Neural cell (in vitro differentiated cells): Measurements from ENCODE around the gene MYOM1. TPM values are rescaled to one million over a fixed set of nuclear protein-coding genes. Genes with fewer than 3 reads are reported as not detected.

ENCODE experiments used
- H2AFZ ChIP-seq: fragments of 200-600, 300-800 bp; sonication (generic), shearing (Covaris generic); 2 replicates; pipeline ENCODE4 v1.6.0; 2014; ENCODE audit warnings: low read depth, mild to moderate bottlenecking, antibody characterized with exemption, low read length, moderate library complexity
- H3F3A ChIP-seq: fragments of 200-600 bp; shearing (Covaris generic); 2 replicates; pipeline ENCODE4 v1.6.1; 2016; ENCODE audit warnings: mild to moderate bottlenecking, moderate library complexity, mixed read lengths, antibody characterized with exemption, low read length; ENCODE audit not compliant: insufficient read depth, poor library complexity, severe bottlenecking
- H3K27ac ChIP-seq: fragments of 200-600, 300-800 bp; sonication (generic), shearing (Covaris generic); 2 replicates; pipeline ENCODE4 v1.5.1; 2014; ENCODE audit warnings: mild to moderate bottlenecking, low read length, moderate library complexity
- H3K27me3 ChIP-seq: fragments of 300-800, 200-600 bp; sonication (generic), shearing (Covaris generic); 2 replicates; pipeline ENCODE4 v1.6.0; 2014; ENCODE audit warnings: mild to moderate bottlenecking, low read depth, low read length, moderate library complexity; ENCODE audit not compliant: insufficient read depth
- H3K36me3 ChIP-seq: fragments of 300-800, 200-600 bp; sonication (generic), shearing (Covaris generic); 2 replicates; pipeline ENCODE4 v1.5.1; 2014; ENCODE audit warnings: mild to moderate bottlenecking, antibody characterized with exemption, low read length, moderate library complexity; ENCODE audit not compliant: insufficient read depth
- H3K4me2 ChIP-seq: fragments of 300-800, 200-600 bp; sonication (generic), shearing (Covaris generic); 2 replicates; pipeline ENCODE4 v1.6.0; 2014; ENCODE audit warnings: mild to moderate bottlenecking, low read length
- H3K4me3 ChIP-seq: fragments of 300-800, 200-600 bp; sonication (generic), shearing (Covaris generic); 2 replicates; pipeline ENCODE4 v1.5.1; 2014; ENCODE audit warnings: mild to moderate bottlenecking, low read length, moderate library complexity
- H3K79me2 ChIP-seq: fragments of 200-600 bp; shearing (Covaris generic); replicated peaks from 2 replicates; pipeline ENCODE4 v1.6.0; 2014; ENCODE audit warnings: mild to moderate bottlenecking, low read length, moderate library complexity; ENCODE audit not compliant: insufficient read depth
- H3K9ac ChIP-seq: fragments of 300-800, 200-600 bp; sonication (generic), shearing (Covaris generic); 2 replicates; pipeline ENCODE4 v1.6.1; 2016; ENCODE audit warnings: mild to moderate bottlenecking, low read length, mixed read lengths
- H3K9me2 ChIP-seq: fragments of 200-600 bp; shearing (Covaris generic); 2 replicates; pipeline ENCODE4 v1.6.1; 2016; ENCODE audit warnings: mild to moderate bottlenecking, low read length, mixed read lengths; ENCODE audit not compliant: insufficient read depth
- H3K9me3 ChIP-seq: fragments of 200-600, 300-800 bp; sonication (generic), shearing (Covaris generic); 2 replicates; pipeline ENCODE4 v1.6.1; 2016; ENCODE audit warnings: mild to moderate bottlenecking, mixed run types, low read length, moderate library complexity, mixed read lengths
- H4K20me1 ChIP-seq: fragments of 200-600 bp; shearing (Covaris generic); 2 replicates; pipeline ENCODE4 v1.6.1; 2016; ENCODE audit warnings: mild to moderate bottlenecking, mixed run types; ENCODE audit not compliant: insufficient read depth
- EP300 ChIP-seq: fragments of 450-650 bp; conservative IDR thresholded peaks from 2 replicates; pipeline ENCODE4 v1.6.1; 2014; ENCODE audit warnings: antibody characterized with exemption, mild to moderate bottlenecking, moderate library complexity; ENCODE audit not compliant: poor library complexity, severe bottlenecking
- EZH2 ChIP-seq: fragments of 200-600, 300-800 bp; shearing (Covaris generic), sonication (generic); IDR thresholded peaks from 2 replicates; pipeline ENCODE4 v1.6.1; 2014; ENCODE audit warnings: antibody characterized with exemption, low read length, borderline replicate concordance, mild to moderate bottlenecking; ENCODE audit not compliant: insufficient read depth, poor library complexity, severe bottlenecking
- MXI1 ChIP-seq: fragments of 450-650 bp; conservative IDR thresholded peaks from 2 replicates; pipeline ENCODE4 v1.6.1; 2014; ENCODE audit warnings: antibody characterized with exemption, mild to moderate bottlenecking; ENCODE audit not compliant: poor library complexity, severe bottlenecking
- POLR2AphosphoS5 ChIP-seq: IDR thresholded peaks from 2 replicates; pipeline ENCODE4 v1.6.1; 2012
- RAD21 ChIP-seq: fragments of 450-650 bp; conservative IDR thresholded peaks from 2 replicates; pipeline ENCODE4 v1.6.1; 2014; ENCODE audit warnings: antibody characterized with exemption, mild to moderate bottlenecking, moderate library complexity
- SMC3 ChIP-seq: fragments of 450-650 bp; conservative IDR thresholded peaks from 2 replicates; pipeline ENCODE4 v1.6.1; 2014; ENCODE audit warnings: antibody characterized with exemption, mild to moderate bottlenecking, moderate library complexity; ENCODE audit not compliant: poor library complexity
- TAF1 ChIP-seq: IDR thresholded peaks from 2 replicates; pipeline ENCODE4 v1.6.1; 2012; ENCODE audit warnings: low read depth
- polyA plus RNA-seq: library from polyadenylated mRNA; depleted of rRNA; stranded (reverse); fragments of >200 nt; gene quantifications from 2 replicates; pipeline ENCODE4 v1.2.3, GENCODE V29; 2014
- TF ChIP-seq, protein P1 (sequence below): IDR thresholded peaks from 2 replicates; pipeline ENCODE4 v1.6.1; 2012; ENCODE audit warnings: borderline replicate concordance
- TF ChIP-seq, protein P2 (sequence below): fragments of 450-650 bp; IDR thresholded peaks from 2 replicates; pipeline ENCODE4 v1.5.1; 2014; ENCODE audit warnings: antibody characterized with exemption, mild to moderate bottlenecking, moderate library complexity; ENCODE audit not compliant: poor library complexity, severe bottlenecking

MYOM1 gene
- polyA plus RNA-seq, 1 donor from 2014 or later: 1.7 TPM

DNA sequence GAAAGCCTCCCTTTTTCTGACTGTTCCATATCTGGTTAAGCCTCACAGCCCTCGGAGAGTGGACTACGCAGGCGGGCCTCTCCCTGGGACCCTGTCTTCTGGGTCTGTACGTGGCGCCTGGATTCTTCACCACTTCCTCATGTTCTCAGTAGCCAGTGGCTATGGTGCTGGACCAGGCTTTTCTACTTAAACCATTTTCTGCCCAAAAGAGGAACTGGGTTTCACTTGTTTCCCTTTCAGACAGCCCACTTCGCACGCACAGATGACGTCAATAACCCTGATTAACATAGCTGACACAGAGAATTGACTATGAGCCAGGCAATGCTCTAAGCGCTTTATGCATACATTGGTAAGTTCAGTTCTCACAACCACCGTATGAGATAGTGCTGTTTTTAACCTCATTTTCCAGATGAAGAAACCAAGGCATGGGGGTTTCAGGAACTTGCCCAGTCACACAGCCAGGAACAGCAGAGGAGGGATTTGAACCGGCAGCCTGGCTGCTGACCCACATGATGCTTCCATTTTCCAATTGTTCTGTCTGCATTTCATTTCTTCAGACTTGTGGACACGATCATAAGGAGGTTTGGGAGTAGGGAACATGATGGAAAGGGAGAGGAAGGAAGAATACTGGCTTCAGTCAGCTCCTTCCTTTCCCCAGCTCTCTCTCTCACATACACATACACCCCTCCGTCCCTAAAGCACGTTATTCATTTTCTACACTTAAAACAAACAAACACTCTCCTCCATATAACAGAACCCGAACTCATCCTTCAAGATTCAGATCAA is 41.7 kb downstream of the MYOM1 start:
- Histone ChIP-seq H3F3A (no peaks in the 10 kb centered on the region), H3K79me2 (no peaks in the 10 kb centered on the region), H4K20me1 (no peaks in the 10 kb centered on the region), H3K4me3 (no peak overlapping the region), H3K9me2 (no peaks in the 10 kb centered on the region), H3K27ac (no peak overlapping the region), H3K27me3 (no peaks in the 10 kb centered on the region), H3K4me2 (no peak overlapping the region), H2AFZ (no peak overlapping the region), H3K9ac (no peak overlapping the region), H3K9me3 (no peaks in the 10 kb centered on the region), H3K36me3 (no peaks in the 10 kb centered on the region)
- TF ChIP-seq TAF1 (no peak), SMC3 (no peak), POLR2AphosphoS5 (no peak), MXI1 (no peak), EP300 (no peak), RAD21 (no peak), EZH2 (no peak)
- TF ChIP-seq, protein P1, sequence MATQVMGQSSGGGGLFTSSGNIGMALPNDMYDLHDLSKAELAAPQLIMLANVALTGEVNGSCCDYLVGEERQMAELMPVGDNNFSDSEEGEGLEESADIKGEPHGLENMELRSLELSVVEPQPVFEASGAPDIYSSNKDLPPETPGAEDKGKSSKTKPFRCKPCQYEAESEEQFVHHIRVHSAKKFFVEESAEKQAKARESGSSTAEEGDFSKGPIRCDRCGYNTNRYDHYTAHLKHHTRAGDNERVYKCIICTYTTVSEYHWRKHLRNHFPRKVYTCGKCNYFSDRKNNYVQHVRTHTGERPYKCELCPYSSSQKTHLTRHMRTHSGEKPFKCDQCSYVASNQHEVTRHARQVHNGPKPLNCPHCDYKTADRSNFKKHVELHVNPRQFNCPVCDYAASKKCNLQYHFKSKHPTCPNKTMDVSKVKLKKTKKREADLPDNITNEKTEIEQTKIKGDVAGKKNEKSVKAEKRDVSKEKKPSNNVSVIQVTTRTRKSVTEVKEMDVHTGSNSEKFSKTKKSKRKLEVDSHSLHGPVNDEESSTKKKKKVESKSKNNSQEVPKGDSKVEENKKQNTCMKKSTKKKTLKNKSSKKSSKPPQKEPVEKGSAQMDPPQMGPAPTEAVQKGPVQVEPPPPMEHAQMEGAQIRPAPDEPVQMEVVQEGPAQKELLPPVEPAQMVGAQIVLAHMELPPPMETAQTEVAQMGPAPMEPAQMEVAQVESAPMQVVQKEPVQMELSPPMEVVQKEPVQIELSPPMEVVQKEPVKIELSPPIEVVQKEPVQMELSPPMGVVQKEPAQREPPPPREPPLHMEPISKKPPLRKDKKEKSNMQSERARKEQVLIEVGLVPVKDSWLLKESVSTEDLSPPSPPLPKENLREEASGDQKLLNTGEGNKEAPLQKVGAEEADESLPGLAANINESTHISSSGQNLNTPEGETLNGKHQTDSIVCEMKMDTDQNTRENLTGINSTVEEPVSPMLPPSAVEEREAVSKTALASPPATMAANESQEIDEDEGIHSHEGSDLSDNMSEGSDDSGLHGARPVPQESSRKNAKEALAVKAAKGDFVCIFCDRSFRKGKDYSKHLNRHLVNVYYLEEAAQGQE: no peak
- TF ChIP-seq, protein P2, sequence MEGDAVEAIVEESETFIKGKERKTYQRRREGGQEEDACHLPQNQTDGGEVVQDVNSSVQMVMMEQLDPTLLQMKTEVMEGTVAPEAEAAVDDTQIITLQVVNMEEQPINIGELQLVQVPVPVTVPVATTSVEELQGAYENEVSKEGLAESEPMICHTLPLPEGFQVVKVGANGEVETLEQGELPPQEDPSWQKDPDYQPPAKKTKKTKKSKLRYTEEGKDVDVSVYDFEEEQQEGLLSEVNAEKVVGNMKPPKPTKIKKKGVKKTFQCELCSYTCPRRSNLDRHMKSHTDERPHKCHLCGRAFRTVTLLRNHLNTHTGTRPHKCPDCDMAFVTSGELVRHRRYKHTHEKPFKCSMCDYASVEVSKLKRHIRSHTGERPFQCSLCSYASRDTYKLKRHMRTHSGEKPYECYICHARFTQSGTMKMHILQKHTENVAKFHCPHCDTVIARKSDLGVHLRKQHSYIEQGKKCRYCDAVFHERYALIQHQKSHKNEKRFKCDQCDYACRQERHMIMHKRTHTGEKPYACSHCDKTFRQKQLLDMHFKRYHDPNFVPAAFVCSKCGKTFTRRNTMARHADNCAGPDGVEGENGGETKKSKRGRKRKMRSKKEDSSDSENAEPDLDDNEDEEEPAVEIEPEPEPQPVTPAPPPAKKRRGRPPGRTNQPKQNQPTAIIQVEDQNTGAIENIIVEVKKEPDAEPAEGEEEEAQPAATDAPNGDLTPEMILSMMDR: no peak

DNA sequence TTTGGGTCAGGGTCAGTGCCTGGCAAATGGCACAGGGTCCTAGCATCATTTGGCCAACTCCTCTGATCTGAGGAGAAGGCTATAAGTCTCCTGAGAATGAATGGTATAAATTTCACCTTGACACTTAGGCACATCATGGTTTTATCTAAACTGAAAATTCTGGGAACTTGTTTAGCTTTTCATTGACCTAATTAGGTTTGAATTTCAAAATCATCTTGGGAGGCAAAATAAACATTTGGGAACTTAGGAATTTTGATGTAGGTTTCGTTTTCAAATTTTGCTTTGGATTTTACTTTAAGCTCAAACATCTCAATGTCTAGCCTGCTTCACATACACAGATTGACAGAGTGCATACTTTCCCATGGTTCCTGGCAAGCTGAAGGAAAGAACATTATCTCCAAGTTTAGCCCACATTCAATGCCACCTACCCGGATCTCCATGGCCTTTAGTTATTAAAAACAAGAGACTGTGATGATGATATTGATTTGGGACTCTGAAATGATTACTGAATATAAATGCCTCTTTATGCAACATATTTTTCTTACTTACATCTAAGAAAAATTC is 44.5 kb downstream of the MYOM1 start:
- no peak overlapping the region for H3K27ac ChIP-seq
- no peak overlapping the region for H3K9ac ChIP-seq
- no peaks in the 10 kb centered on the region for H3K36me3 ChIP-seq
- TF ChIP-seq TAF1 (no peak), SMC3 (no peak), EP300 (no peak), POLR2AphosphoS5 (no peak), RAD21 (no peak), EZH2 (no peak)
- H3K27me3 ChIP-seq: no peaks in the 10 kb centered on the region
- H3K4me2 ChIP-seq: no peak overlapping the region
- no peaks in the 10 kb centered on the region for H4K20me1 ChIP-seq
- H3K9me2 ChIP-seq: no peaks in the 10 kb centered on the region
- H3K9me3 ChIP-seq: no peaks in the 10 kb centered on the region
- no peaks in the 10 kb centered on the region for H3K79me2 ChIP-seq
- H3F3A ChIP-seq: no peaks in the 10 kb centered on the region
- no peak overlapping the region for H3K4me3 ChIP-seq
- no peak overlapping the region for H2AFZ ChIP-seq
